ENCODE data around the gene LMO2. TPM values are rescaled to one million over a fixed set of nuclear protein-coding genes. Genes with fewer than 3 reads are reported as not detected.
"Not testable (repeated sequence)": the region's sequence is repeated elsewhere in the genome, so short reads cannot be mapped to it uniquely, and the experiment has no call there.

The LMO2 gene
- total and polyA plus RNA-seq, 2 donors (not counting 3 experiments of a cell fraction or from before 2014, with no cell fraction given): 60.4 to 66.8 TPM

GRCh38 chr11:33920838-33921613, 29.1 kb upstream of the LMO2 start:
- Histone ChIP-seq H3K9me1 (replicated peaks; ENCODE audit: control insufficient read depth, extremely low read depth, insufficient read depth, low read length) (no peaks in the 10 kb centered on the region), H3K4me1 (ENCODE audit: control insufficient read depth, extremely low read depth, insufficient read depth, low read length) (no peaks in the 10 kb centered on the region), H3K9me3 (replicated peaks; ENCODE audit: control insufficient read depth, insufficient read depth, low read length) (no peaks in the 10 kb centered on the region), H3K36me3 (ENCODE audit: control insufficient read depth in 2 of 2, extremely low read depth in 1 of 2, insufficient read depth in 2 of 2, low read length in 2 of 2) (no peaks in the 10 kb centered on the region), H3K9ac (replicated peaks; ENCODE audit: extremely low read depth, insufficient read depth, low read length) (no peak overlapping the region), H3K79me2 (ENCODE audit: control insufficient read depth, insufficient read depth, low read length) (no peaks in the 10 kb centered on the region), H3K27me3 (ENCODE audit: control insufficient read depth in 2 of 2, insufficient read depth in 2 of 2, low read length in 2 of 2) (peaks cover 7 to 13% of the 10 kb centered on the region in 2 experiments), H4K20me1 (replicated peaks; ENCODE audit: control insufficient read depth, extremely low read depth, insufficient read depth, low read length) (no peaks in the 10 kb centered on the region), H3K4me3 (replicated peaks in 1 of 3; ENCODE audit: insufficient read depth in 1 of 3, low read depth in 1 of 3, low read length in 3 of 3) (no peak overlapping the region), H3K4me2 (ENCODE audit: insufficient read depth, low read length) (no peak overlapping the region), H3K27ac (ENCODE audit: insufficient read depth, low read depth, low read length) (no peak overlapping the region), H2AFZ (ENCODE audit: low read depth, low read length) (no peak overlapping the region)
- POLR2A ChIA-PET: no interaction called here
- no TSS peak for BruUV-seq (replicated peaks)
- DNase-seq (ENCODE audit: low read depth, low spot score) (no peak), FAIRE-seq (no peak)
- CTCF ChIA-PET: no interaction called here
- intact Hi-C loops (cut with micrococcal nuclease): no loop called here
- dilution Hi-C loops (cut with MboI; ENCODE audit: extremely low pct_ligation_motif_present, low sequenced_read_pairs): no loop called here
- no peak for TF ChIP-seq GATA2 (IDR thresholded peaks at IDR 0.05; ENCODE audit: insufficient read depth, insufficient read length, low read depth, low read length)
- TF ChIP-seq, protein P1, sequence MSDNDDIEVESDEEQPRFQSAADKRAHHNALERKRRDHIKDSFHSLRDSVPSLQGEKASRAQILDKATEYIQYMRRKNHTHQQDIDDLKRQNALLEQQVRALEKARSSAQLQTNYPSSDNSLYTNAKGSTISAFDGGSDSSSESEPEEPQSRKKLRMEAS (IDR thresholded peaks at IDR 0.05; ENCODE audit: insufficient read depth, insufficient read length): no peak
- no peak for TF ChIP-seq JUN (IDR thresholded peaks at IDR 0.05; ENCODE audit: borderline replicate concordance, insufficient read depth, insufficient read length, low read depth)
- TF ChIP-seq POLR2A (IDR thresholded peaks at IDR 0.05; ENCODE audit: low read depth, low read length): no peak

GRCh38 chr11:33919645-33920044, 27.8 kb upstream of the LMO2 start:
- Histone ChIP-seq H3K9me1 (replicated peaks; ENCODE audit: control insufficient read depth, extremely low read depth, insufficient read depth, low read length) (no peaks in the 10 kb centered on the region), H3K36me3 (ENCODE audit: control insufficient read depth in 2 of 2, extremely low read depth in 1 of 2, insufficient read depth in 2 of 2, low read length in 2 of 2) (no peaks in the 10 kb centered on the region), H3K27me3 (ENCODE audit: control insufficient read depth in 2 of 2, insufficient read depth in 2 of 2, low read length in 2 of 2) (peaks cover 7 to 13% of the 10 kb centered on the region in 2 experiments), H4K20me1 (replicated peaks; ENCODE audit: control insufficient read depth, extremely low read depth, insufficient read depth, low read length) (no peaks in the 10 kb centered on the region), H3K27ac (ENCODE audit: insufficient read depth, low read depth, low read length) (no peak overlapping the region), H3K4me1 (ENCODE audit: control insufficient read depth, extremely low read depth, insufficient read depth, low read length) (no peaks in the 10 kb centered on the region), H3K9me3 (replicated peaks; ENCODE audit: control insufficient read depth, insufficient read depth, low read length) (no peaks in the 10 kb centered on the region), H3K9ac (replicated peaks; ENCODE audit: extremely low read depth, insufficient read depth, low read length) (no peak overlapping the region), H2AFZ (ENCODE audit: low read depth, low read length) (no peak overlapping the region), H3K79me2 (ENCODE audit: control insufficient read depth, insufficient read depth, low read length) (no peaks in the 10 kb centered on the region), H3K4me3 (replicated peaks in 1 of 3; ENCODE audit: insufficient read depth in 1 of 3, low read depth in 1 of 3, low read length in 3 of 3) (no peak overlapping the region), H3K4me2 (ENCODE audit: insufficient read depth, low read length) (no peak overlapping the region)
- intact Hi-C loops (cut with micrococcal nuclease): no loop called here
- no TSS peak for BruUV-seq (replicated peaks)
- TF ChIP-seq POLR2AphosphoS5 (IDR thresholded peaks at IDR 0.05; ENCODE audit: insufficient read depth, low read depth, low read length) (no peak), POLR2A (IDR thresholded peaks at IDR 0.05; ENCODE audit: low read depth, low read length) (no peak)
- ChIA-PET POLR2A (no interaction called here), CTCF (no interaction called here)
- dilution Hi-C loops (cut with MboI; ENCODE audit: extremely low pct_ligation_motif_present, low sequenced_read_pairs): no loop called here
- no peak for DNase-seq (ENCODE audit: low read depth, low spot score)
- no peak for FAIRE-seq

DNA sequence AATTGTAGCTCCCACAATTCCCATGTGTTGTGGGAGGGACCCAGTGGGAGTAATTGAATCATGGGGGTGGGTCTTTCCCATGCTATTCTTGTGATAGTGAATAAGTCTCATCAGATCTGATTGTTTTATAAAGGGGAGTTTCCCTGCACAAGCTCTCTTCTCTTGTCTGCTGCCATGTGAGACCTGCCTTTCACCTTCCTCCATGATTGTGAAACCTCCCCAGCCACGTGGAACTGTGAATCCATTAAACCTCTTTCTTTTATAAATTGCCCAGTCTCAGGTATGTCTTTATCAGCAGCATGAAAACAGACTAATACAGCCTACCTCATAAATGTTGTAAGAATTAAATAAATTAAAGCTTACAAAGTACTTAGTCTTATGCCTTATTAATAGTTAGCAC, 25.5 kb upstream of the LMO2 start:
- POLR2A ChIA-PET: not testable (repeated sequence)

More for the DNA sequence above, 25.5 kb upstream of the LMO2 start:
- H3K4me3 ChIP-seq (replicated peaks in 1 of 3; ENCODE audit: insufficient read depth in 1 of 3, low read depth in 1 of 3, low read length in 3 of 3); intact Hi-C loops (cut with micrococcal nuclease); FAIRE-seq; BruUV-seq (replicated peaks); DNase-seq (ENCODE audit: low read depth, low spot score); H3K36me3 ChIP-seq (ENCODE audit: control insufficient read depth in 2 of 2, extremely low read depth in 1 of 2, insufficient read depth in 2 of 2, low read length in 2 of 2); H3K27me3 ChIP-seq (ENCODE audit: control insufficient read depth in 2 of 2, insufficient read depth in 2 of 2, low read length in 2 of 2); H3K4me2 ChIP-seq (ENCODE audit: insufficient read depth, low read length); dilution Hi-C loops (cut with MboI; ENCODE audit: extremely low pct_ligation_motif_present, low sequenced_read_pairs); H3K79me2 ChIP-seq (ENCODE audit: control insufficient read depth, insufficient read depth, low read length); H3K9me3 ChIP-seq (replicated peaks; ENCODE audit: control insufficient read depth, insufficient read depth, low read length); H3K27ac ChIP-seq (ENCODE audit: insufficient read depth, low read depth, low read length); H3K9ac ChIP-seq (replicated peaks; ENCODE audit: extremely low read depth, insufficient read depth, low read length); H3K9me1 ChIP-seq (replicated peaks; ENCODE audit: control insufficient read depth, extremely low read depth, insufficient read depth, low read length); H2AFZ ChIP-seq (ENCODE audit: low read depth, low read length); H4K20me1 ChIP-seq (replicated peaks; ENCODE audit: control insufficient read depth, extremely low read depth, insufficient read depth, low read length); H3K4me1 ChIP-seq (ENCODE audit: control insufficient read depth, extremely low read depth, insufficient read depth, low read length): not testable (repeated sequence)
- CTCF ChIA-PET: interaction anchor here (1.2 to 3.1 kb wide), 3 partner anchors 13 to 54 kb away, joined by 3 to 12 read pairs (median 8); no protein-coding TSS in a partner anchor

Data from endothelial cell of umbilical vein (primary cell).